HepG2 (cell line): ENCODE data around the gene PLXND1. TPM values are rescaled to one million over a fixed set of nuclear protein-coding genes. Genes with fewer than 3 reads are reported as not detected.

Experiments
- ATAC-seq: fragments of 200-7000 bp; cut with Tn5 transposase; 3 replicates; pipeline ENCODE4 v1.9.1; 2020; ENCODE audit warnings: mild to moderate bottlenecking, moderate library complexity
- BruUV-seq: library from RNA; stranded (reverse); fragments of 400-500 nt; replicated peaks from 2 replicates; lab custom pipeline; 2021; lab: Mats Ljungman, UMichigan
- CTCF ChIA-PET: fragments of 300-600 bp; formaldehyde crosslinking; extraction: SDS; loops from one replicate; lab custom pipeline; 2021; ENCODE audit warnings: low total read pairs, inconsistent platforms, low intra/inter-chr PET ratio; lab: Yijun Ruan, JAX
- POLR2A ChIA-PET: fragments of 350-600 bp; sonication (Branson Sonifier 250); formaldehyde crosslinking; loops from one replicate; lab custom pipeline; 2020; ENCODE audit warnings: antibody characterized with exemption, inconsistent platforms; lab: Yijun Ruan, JAX
- DNase-seq: peaks from one replicate; pipeline ENCODE4 v3.0.0-alpha.2; 2015; ENCODE audit warnings: low spot score
- FAIRE-seq: peaks from 3 replicates; lab custom pipeline; 2011; peaks lifted over from hg19 to GRCh38; lab: Jason Lieb, UNC
- H2AFZ ChIP-seq: one replicate; pipeline ENCODE4 v1.6.1; 2011; ENCODE audit warnings: low read length, inconsistent platforms
- H3K27ac ChIP-seq: fragments of 300-600 bp; 3 replicates; pipeline ENCODE4 v1.8.0; 2011; ENCODE audit warnings: mixed run types, mild to moderate bottlenecking, mixed read lengths, low read length, inconsistent platforms; ENCODE audit not compliant: insufficient read depth; ENCODE audit errors: extremely low read length
- H3K27me3 ChIP-seq, 2 experiments: fragments of 200-600 bp in 1 of 2; 2 replicates in 1 of 2; 3 replicates in 1 of 2; pipeline versions ENCODE4 v1.6.0 to v1.8.0; 2011; ENCODE audit warnings: low read length in 2 of 2, mild to moderate bottlenecking in 2 of 2, moderate library complexity in 2 of 2, inconsistent platforms in 1 of 2; ENCODE audit not compliant: insufficient read depth in 2 of 2, control insufficient read depth in 1 of 2
- H3K36me3 ChIP-seq, 2 experiments: fragments of 200-600 bp in 1 of 2; replicated peaks in 1 of 2; 2 replicates in 1 of 2; 3 replicates in 1 of 2; pipeline versions ENCODE4 v1.5.1 to v1.8.0; 2011; ENCODE audit warnings: low read length in 2 of 2, inconsistent platforms in 1 of 2; ENCODE audit not compliant: insufficient read depth in 2 of 2, control insufficient read depth in 1 of 2
- H3K4me1 ChIP-seq: 2 replicates; pipeline ENCODE4 v1.5.1; 2012; ENCODE audit warnings: low read length, inconsistent platforms; ENCODE audit not compliant: insufficient read depth
- H3K4me2 ChIP-seq: 2 replicates; pipeline ENCODE4 v1.6.0; 2011; ENCODE audit warnings: low read depth, low read length, inconsistent platforms
- H3K4me3 ChIP-seq, 3 experiments: fragments of 200-600 bp in 1 of 3; sonication (generic), shearing (Covaris generic) in 1 of 3; replicated peaks in 1 of 3; 2 replicates each; pipeline ENCODE4 v1.5.1; 2011 to 2016; ENCODE audit warnings: low read length in 3 of 3, inconsistent platforms in 2 of 3, low read depth in 2 of 3, mild to moderate bottlenecking in 2 of 3, control low read depth in 1 of 3, mixed read lengths in 1 of 3; ENCODE audit not compliant: insufficient read depth in 1 of 3
- H3K79me2 ChIP-seq: one replicate; pipeline ENCODE4 v1.6.1; 2011; ENCODE audit warnings: low read length, inconsistent platforms; ENCODE audit not compliant: insufficient read depth
- H3K9ac ChIP-seq: 2 replicates; pipeline ENCODE4 v1.6.0; 2011; ENCODE audit warnings: mild to moderate bottlenecking, low read depth, low read length, inconsistent platforms; ENCODE audit not compliant: insufficient read depth
- H3K9me3 ChIP-seq: 2 replicates; pipeline ENCODE4 v1.5.1; 2012; ENCODE audit warnings: mild to moderate bottlenecking, low read length
- H4K20me1 ChIP-seq: 2 replicates; pipeline ENCODE4 v1.6.0; 2011; ENCODE audit warnings: inconsistent platforms, mild to moderate bottlenecking, low read length, moderate library complexity; ENCODE audit not compliant: insufficient read depth
- CAMTA2 ChIP-seq: sonication (generic); formaldehyde crosslinking; IDR thresholded peaks from 2 replicates; pipeline ENCODE4 v1.4.0; 2020; ENCODE audit warnings: mild to moderate bottlenecking, missing genetic modification reagents, borderline replicate concordance
- HDAC2 ChIP-seq: sonication (generic); formaldehyde crosslinking; IDR thresholded peaks from 2 replicates; pipeline ENCODE4 v1.4.0; 2020; ENCODE audit warnings: missing genetic modification reagents
- MLLT10 ChIP-seq: sonication (generic); formaldehyde crosslinking; IDR thresholded peaks from 2 replicates; pipeline ENCODE4 v1.4.0; 2020; ENCODE audit warnings: missing genetic modification reagents
- MTF1 ChIP-seq: sonication (generic); formaldehyde crosslinking; IDR thresholded peaks from 2 replicates; pipeline ENCODE4 v1.5.0; 2020; ENCODE audit warnings: missing genetic modification reagents
- MXI1 ChIP-seq: IDR thresholded peaks from 3 replicates; pipeline ENCODE4 v1.6.1; 2012; ENCODE audit warnings: low read depth, low read length, inconsistent platforms, borderline replicate concordance
- PHF20 ChIP-seq: sonication (generic); formaldehyde crosslinking; IDR thresholded peaks from 2 replicates; pipeline ENCODE4 v1.5.0; 2020; ENCODE audit warnings: mild to moderate bottlenecking, missing genetic modification reagents
- ZFP36 ChIP-seq: fragments of 150-350 bp; IDR thresholded peaks from 2 replicates; pipeline ENCODE4 v1.6.1; 2018; ENCODE audit warnings: borderline replicate concordance, low read length, low read depth; ENCODE audit not compliant: partially characterized antibody
- ZMYM2 ChIP-seq: sonication (generic); formaldehyde crosslinking; IDR thresholded peaks from 2 replicates; pipeline ENCODE4 v1.8.0; 2022; ENCODE audit warnings: mild to moderate bottlenecking, missing genetic modification reagents
- ZNF7 ChIP-seq: IDR thresholded peaks from 2 replicates; pipeline ENCODE4 v1.6.1; 2016; ENCODE audit warnings: missing biosample characterization, missing genetic modification reagents
- ZNF883 ChIP-seq: sonication (generic); formaldehyde crosslinking; IDR thresholded peaks from 2 replicates; pipeline ENCODE4 v1.5.1; 2020; ENCODE audit warnings: mild to moderate bottlenecking, missing genetic modification reagents; ENCODE audit errors: not compliant biosample characterization
- WGBS: methylation state at CpG from one replicate; pipeline ENCODE4 v1.1.6; 2017; ENCODE audit warnings: low lambda C conversion rate; 5-methylcytosine and 5-hydroxymethylcytosine counted together
- in situ Hi-C: cut with HindIII; loops from 2 replicates; pipeline ENCODE4 v1.10.0; 2017; ENCODE audit warnings: low pct_unique_long_range_greater_than_20kb; ENCODE audit not compliant: extremely low pct_ligation_motif_present
- intact Hi-C: fragments of 100-400 bp; cut with micrococcal nuclease; formaldehyde crosslinking; loops from one replicate; pipeline ENCODE4 v1.10.0; 2022; ENCODE audit not compliant: unreplicated experiment
- polyA plus RNA-seq, 8 experiments: library from polyadenylated mRNA; depleted of rRNA in 3 of 8; stranded (reverse) in 7 of 8; unstranded in 1 of 8; fragments of >200 nt; fragmentation: Illumina TruSeq in 4 of 8; extraction: Trizol in 4 of 8; gene quantifications; 2 replicates each; pipeline versions ENCODE4 v1.2.1 to v1.2.3, GENCODE V29; 2011 to 2016; ENCODE audit warnings: low read depth in 4 of 8, missing spikeins in 1 of 8, mixed read lengths in 1 of 8; ENCODE audit not compliant: insufficient read depth in 1 of 8
- total RNA-seq, 5 experiments: library from RNA; depleted of rRNA; stranded (reverse); fragments of >200 nt; fragmentation: Illumina TruSeq; extraction: Trizol; gene quantifications; 2 replicates each; pipeline ENCODE4 v1.2.3, GENCODE V29; 2016; ENCODE audit warnings: low read depth in 1 of 5
- TF ChIP-seq, protein P1 (sequence below): sonication (generic); formaldehyde crosslinking; IDR thresholded peaks from 2 replicates; pipeline ENCODE4 v1.4.0; 2020; ENCODE audit warnings: missing genetic modification reagents
- TF ChIP-seq, protein P2 (sequence below): sonication (generic); formaldehyde crosslinking; IDR thresholded peaks from 2 replicates; pipeline ENCODE4 v1.4.0; 2020; ENCODE audit warnings: missing genetic modification reagents
- TF ChIP-seq, protein P3 (sequence below): sonication (generic); formaldehyde crosslinking; IDR thresholded peaks from 2 replicates; pipeline ENCODE4 v1.8.0; 2022; ENCODE audit warnings: missing genetic modification reagents, mild to moderate bottlenecking, moderate library complexity, borderline replicate concordance

PLXND1 gene
- total and polyA plus RNA-seq, 2 of the 13 experiments (the other 11 are each of a cell fraction or from before 2014, with no cell fraction given): 15.9 to 42.0 TPM

DNA sequence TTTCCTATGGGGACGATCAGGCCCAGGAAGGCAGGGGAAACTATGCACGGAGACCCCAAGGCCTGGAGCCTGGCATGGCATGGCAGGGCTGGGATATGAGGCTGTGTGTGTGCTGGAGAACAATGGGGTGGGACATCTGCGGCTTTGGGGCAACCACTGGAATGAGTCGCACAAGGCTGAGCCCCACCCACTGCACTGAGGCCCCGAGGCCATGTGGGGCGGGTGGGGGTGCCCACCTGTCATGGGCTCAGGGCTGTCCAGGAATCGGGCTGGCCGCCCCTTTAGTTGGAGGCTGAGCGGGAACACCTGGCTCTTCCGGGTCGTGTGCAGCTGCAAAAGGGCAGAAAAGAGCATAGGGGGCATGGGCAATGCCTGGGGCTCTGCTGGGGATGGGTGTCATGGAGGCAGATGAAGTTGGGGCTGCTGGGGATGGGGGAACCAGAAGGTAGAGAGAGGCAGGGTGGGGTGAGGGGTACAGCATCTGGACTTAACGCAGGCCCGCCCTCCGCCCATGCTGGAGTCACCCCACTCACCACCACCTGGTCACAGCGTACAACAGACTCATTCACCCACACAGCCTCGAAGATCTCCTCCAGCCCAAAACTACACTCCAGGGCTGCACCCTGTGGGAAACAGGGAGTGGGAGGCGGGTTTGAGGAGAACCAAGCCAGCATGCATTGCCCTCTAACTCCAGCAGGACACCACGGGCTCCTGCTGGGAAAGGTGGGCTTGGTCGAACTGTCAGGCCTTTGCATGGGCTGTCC is 31.1 kb downstream of the PLXND1 start:
- Histone ChIP-seq H3K9ac (no peak overlapping the region), H4K20me1 (no peaks in the 10 kb centered on the region), H3K36me3 (peaks cover 12 to 14% of the 10 kb centered on the region in 2 experiments; a peak in 3 of 5 replicates), H3K79me2 (no peaks in the 10 kb centered on the region), H3K4me2 (no peak overlapping the region), H2AFZ (no peak overlapping the region), H3K4me1 (peaks cover 13% of the 10 kb centered on the region), H3K27me3 (no peaks in the 10 kb centered on the region), H3K27ac (no peak overlapping the region), H3K4me3 (no peak overlapping the region), H3K9me3 (no peaks in the 10 kb centered on the region)
- TF ChIP-seq, protein P1, sequence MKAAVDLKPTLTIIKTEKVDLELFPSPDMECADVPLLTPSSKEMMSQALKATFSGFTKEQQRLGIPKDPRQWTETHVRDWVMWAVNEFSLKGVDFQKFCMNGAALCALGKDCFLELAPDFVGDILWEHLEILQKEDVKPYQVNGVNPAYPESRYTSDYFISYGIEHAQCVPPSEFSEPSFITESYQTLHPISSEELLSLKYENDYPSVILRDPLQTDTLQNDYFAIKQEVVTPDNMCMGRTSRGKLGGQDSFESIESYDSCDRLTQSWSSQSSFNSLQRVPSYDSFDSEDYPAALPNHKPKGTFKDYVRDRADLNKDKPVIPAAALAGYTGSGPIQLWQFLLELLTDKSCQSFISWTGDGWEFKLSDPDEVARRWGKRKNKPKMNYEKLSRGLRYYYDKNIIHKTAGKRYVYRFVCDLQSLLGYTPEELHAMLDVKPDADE: no peak
- TF ChIP-seq CAMTA2 (CRISPR knock-in tag) (no peak), ZNF7 (CRISPR knock-in tag) (no peak), MLLT10 (CRISPR knock-in tag) (no peak), ZNF883 (CRISPR knock-in tag) (no peak), ZMYM2 (CRISPR knock-in tag) (no peak), PHF20 (CRISPR knock-in tag) (no peak), MXI1 (no peak), MTF1 (no peak), HDAC2 (CRISPR knock-in tag) (no peak), ZFP36 (no peak)
- TF ChIP-seq, protein P2, sequence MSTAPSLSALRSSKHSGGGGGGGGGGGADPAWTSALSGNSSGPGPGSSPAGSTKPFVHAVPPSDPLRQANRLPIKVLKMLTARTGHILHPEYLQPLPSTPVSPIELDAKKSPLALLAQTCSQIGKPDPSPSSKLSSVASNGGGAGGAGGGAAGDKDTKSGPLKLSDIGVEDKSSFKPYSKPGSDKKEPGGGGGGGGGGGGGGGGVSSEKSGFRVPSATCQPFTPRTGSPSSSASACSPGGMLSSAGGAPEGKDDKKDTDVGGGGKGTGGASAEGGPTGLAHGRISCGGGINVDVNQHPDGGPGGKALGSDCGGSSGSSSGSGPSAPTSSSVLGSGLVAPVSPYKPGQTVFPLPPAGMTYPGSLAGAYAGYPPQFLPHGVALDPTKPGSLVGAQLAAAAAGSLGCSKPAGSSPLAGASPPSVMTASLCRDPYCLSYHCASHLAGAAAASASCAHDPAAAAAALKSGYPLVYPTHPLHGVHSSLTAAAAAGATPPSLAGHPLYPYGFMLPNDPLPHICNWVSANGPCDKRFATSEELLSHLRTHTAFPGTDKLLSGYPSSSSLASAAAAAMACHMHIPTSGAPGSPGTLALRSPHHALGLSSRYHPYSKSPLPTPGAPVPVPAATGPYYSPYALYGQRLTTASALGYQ: no peak
- TF ChIP-seq, protein P3, sequence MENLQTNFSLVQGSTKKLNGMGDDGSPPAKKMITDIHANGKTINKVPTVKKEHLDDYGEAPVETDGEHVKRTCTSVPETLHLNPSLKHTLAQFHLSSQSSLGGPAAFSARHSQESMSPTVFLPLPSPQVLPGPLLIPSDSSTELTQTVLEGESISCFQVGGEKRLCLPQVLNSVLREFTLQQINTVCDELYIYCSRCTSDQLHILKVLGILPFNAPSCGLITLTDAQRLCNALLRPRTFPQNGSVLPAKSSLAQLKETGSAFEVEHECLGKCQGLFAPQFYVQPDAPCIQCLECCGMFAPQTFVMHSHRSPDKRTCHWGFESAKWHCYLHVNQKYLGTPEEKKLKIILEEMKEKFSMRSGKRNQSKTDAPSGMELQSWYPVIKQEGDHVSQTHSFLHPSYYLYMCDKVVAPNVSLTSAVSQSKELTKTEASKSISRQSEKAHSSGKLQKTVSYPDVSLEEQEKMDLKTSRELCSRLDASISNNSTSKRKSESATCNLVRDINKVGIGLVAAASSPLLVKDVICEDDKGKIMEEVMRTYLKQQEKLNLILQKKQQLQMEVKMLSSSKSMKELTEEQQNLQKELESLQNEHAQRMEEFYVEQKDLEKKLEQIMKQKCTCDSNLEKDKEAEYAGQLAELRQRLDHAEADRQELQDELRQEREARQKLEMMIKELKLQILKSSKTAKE: no peak
- 97% methylated on average over 15 of the region's 19 CpGs for WGBS
- in situ Hi-C loops: no loop called here
- BruUV-seq: no TSS peak
- intact Hi-C loops: no loop called here
- ChIA-PET CTCF (no interaction called here), POLR2A (interaction anchor here (2.4 kb wide), 1 partner anchor 20 kb away, joined by 20 read pairs; no protein-coding TSS in a partner anchor)
- no peak for ATAC-seq
- no peak for FAIRE-seq
- DNase-seq: no peak
